Stomach (tissue), 4 donors: ENCODE data around the gene WNT3A.

Experiments used
- POLR2AphosphoS5 ChIP-seq, 3 donors: sonication (generic); formaldehyde crosslinking; IDR thresholded peaks; one replicate each; pipeline ENCODE4 v1.6.1; 2016; ENCODE audit warnings: antibody characterized with exemption in 3 of 3
- TF ChIP-seq, protein P1 (sequence below), 7 experiments: fragments of 450-650 bp in 4 of 7; fragments of 200-600 bp in 3 of 7; sonication (generic) in 3 of 7; IDR thresholded peaks; one replicate each; pipeline ENCODE4 v1.5.1; 2016 to 2019; ENCODE audit warnings: antibody characterized with exemption in 7 of 7, control low read depth in 2 of 7, mild to moderate bottlenecking in 1 of 7

- no peak for TF ChIP-seq POLR2AphosphoS5 (IDR thresholded peaks at IDR 0.05)
- TF ChIP-seq, protein P1, sequence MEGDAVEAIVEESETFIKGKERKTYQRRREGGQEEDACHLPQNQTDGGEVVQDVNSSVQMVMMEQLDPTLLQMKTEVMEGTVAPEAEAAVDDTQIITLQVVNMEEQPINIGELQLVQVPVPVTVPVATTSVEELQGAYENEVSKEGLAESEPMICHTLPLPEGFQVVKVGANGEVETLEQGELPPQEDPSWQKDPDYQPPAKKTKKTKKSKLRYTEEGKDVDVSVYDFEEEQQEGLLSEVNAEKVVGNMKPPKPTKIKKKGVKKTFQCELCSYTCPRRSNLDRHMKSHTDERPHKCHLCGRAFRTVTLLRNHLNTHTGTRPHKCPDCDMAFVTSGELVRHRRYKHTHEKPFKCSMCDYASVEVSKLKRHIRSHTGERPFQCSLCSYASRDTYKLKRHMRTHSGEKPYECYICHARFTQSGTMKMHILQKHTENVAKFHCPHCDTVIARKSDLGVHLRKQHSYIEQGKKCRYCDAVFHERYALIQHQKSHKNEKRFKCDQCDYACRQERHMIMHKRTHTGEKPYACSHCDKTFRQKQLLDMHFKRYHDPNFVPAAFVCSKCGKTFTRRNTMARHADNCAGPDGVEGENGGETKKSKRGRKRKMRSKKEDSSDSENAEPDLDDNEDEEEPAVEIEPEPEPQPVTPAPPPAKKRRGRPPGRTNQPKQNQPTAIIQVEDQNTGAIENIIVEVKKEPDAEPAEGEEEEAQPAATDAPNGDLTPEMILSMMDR (IDR thresholded peaks at IDR 0.05): no peak
Observed at GRCh38 chr1:228071839-228072657, 65.2 kb downstream of the WNT3A start.
